Activated naive CD8-positive, alpha-beta T cell treated with anti-CD3 and anti-CD28 coated beads, Interleukin-2, amount 50 U/mL, for 24 hours (primary cell): ENCODE measurements around the gene CAPN5.
"Not testable (repeated sequence)": the region's sequence is repeated elsewhere in the genome, so short reads cannot be mapped to it uniquely, and the experiment has no call there.

Source experiments
- ATAC-seq: fragments of 150-1000 bp; cut with Tn5 transposase; one replicate; pipeline ENCODE4 v1.10.0; 2021
- DNase-seq: peaks from one replicate; pipeline ENCODE4 v3.0.0; 2021
- H3K27ac Mint-ChIP-seq: one replicate; pipeline ENCODE4 v1.8.0; 2021; ENCODE audit warnings: mild to moderate bottlenecking, mixed read lengths
- H3K27me3 Mint-ChIP-seq: one replicate; pipeline ENCODE4 v1.8.0; 2021; ENCODE audit warnings: mixed read lengths
- H3K36me3 Mint-ChIP-seq: one replicate; pipeline ENCODE4 v1.8.0; 2021; ENCODE audit warnings: low read depth, mixed read lengths
- H3K4me1 Mint-ChIP-seq: one replicate; pipeline ENCODE4 v1.8.0; 2021; ENCODE audit warnings: mixed read lengths
- H3K4me3 Mint-ChIP-seq: one replicate; pipeline ENCODE4 v1.8.0; 2021; ENCODE audit warnings: mild to moderate bottlenecking, moderate library complexity, mixed read lengths
- H3K9me3 Mint-ChIP-seq: one replicate; pipeline ENCODE4 v1.8.0; 2021; ENCODE audit warnings: mixed read lengths

Gene CAPN5

DNA sequence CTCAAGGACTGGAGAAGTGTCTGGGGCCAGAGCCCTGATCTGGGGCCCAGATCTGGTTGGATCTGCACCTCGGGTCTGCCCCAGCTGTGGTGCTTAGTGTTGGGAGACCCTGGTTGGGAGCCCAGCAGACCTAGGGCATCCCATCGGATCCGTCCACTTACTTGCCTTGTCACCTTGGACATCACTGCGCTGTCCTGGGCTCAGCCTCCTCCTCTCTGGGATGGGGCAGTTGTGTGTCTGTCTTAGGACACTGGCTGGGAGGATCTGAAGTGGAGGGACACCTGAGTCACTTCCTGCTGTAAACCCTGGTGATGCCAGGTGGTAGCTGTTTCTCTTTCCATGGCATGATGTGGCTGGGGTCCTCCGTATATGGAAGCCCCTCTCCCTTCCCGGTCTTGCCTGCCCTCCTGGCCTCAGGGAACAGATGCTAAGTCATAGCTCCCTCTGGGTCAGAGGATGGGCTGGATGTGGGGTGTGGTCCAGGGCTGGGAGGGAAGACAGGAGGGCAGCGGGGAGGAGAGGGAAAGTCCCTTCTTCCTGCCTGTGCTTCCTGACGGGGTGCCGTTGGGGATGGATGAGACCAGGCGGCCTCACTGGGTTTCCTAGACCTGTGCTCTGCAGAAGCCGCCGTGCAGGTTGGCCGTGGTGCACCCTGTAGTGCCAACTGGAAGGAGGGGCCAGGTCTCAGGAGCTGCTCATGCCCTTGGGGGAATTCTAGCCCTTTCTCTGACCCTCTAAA, 23.8 kb downstream of the CAPN5 start:
- no peaks in the 10 kb centered on the region for H3K9me3 Mint-ChIP-seq
- peaks cover 2% of the 10 kb centered on the region for H3K4me1 Mint-ChIP-seq
- no peak overlapping the region for H3K4me3 Mint-ChIP-seq
- ATAC-seq, result no peak
- no peak overlapping the region for H3K27ac Mint-ChIP-seq
- DNase-seq, result no peak
- no peaks in the 10 kb centered on the region for H3K27me3 Mint-ChIP-seq
- no peaks in the 10 kb centered on the region for H3K36me3 Mint-ChIP-seq

DNA sequence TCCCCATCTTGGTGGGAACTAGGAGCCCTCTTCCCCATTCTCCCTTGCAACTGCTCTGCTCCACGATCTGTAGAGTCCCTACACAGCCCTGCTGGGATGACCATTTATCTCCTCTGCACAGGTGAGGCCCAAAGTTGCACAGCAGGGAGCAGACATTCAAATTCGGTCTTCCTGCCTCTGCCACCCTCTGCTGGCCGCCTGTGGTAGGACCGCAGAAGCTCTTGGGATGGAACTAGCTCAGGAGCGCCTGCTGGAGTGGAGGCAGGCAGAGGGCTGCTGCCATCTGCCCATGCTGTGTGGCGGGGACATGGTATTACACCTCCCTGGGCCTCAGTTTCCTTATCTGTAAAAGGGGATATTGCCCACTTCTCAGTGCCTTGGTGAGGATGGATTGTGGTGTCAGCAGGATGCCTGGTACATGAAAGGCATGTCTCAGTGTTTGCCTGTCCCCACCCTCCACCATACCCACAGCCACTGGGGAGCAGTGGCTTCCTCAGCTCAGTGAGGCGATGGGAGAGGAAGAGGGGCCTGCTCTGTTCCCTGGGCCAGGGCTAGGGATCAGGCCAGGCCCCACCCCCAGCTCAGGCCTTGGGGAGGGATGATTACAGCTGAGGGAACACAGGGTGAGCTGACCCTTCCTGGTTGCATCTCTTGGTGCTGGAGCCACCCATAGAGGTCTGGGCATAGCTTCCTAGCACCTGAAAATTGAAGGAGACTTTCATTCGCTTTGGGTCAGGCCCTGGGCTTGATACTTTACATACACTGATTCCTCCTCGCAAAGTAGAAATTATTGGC, 24.6 kb downstream of the CAPN5 start:
- Mint-ChIP-seq H3K27ac (no peak overlapping the region), H3K4me1 (peaks cover 2% of the 10 kb centered on the region), H3K36me3 (no peaks in the 10 kb centered on the region), H3K27me3 (no peaks in the 10 kb centered on the region), H3K9me3 (no peaks in the 10 kb centered on the region), H3K4me3 (no peak overlapping the region)
- DNase-seq (peak; percentile 83), ATAC-seq (peak; percentile 82)

DNA sequence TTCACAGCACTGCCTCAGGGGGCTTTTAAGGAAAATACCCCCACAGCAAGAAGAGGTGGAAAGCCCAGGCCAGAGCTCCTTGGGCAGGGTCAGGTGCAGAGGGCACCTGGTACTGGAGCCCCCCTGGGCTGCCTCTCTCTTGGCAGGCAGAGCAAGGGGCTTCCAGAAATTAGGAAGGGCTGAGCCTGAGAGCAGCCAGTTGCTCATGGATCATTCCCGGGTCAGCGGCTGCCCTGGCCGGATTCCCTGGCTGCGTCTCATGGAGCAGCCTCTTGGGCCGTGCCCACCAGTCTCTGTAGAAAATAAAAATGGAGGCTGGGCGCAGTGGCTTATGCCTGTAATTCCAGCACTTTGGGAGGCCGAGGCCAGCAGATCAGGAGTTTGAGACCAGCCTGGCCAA, 25.6 kb downstream of the CAPN5 start:
- Mint-ChIP-seq H3K4me1 (peaks cover 2% of the 10 kb centered on the region), H3K9me3 (no peaks in the 10 kb centered on the region), H3K27me3 (no peaks in the 10 kb centered on the region), H3K27ac (no peak overlapping the region), H3K36me3 (no peaks in the 10 kb centered on the region), H3K4me3 (no peak overlapping the region)
- no peak for ATAC-seq
- no peak for DNase-seq

DNA sequence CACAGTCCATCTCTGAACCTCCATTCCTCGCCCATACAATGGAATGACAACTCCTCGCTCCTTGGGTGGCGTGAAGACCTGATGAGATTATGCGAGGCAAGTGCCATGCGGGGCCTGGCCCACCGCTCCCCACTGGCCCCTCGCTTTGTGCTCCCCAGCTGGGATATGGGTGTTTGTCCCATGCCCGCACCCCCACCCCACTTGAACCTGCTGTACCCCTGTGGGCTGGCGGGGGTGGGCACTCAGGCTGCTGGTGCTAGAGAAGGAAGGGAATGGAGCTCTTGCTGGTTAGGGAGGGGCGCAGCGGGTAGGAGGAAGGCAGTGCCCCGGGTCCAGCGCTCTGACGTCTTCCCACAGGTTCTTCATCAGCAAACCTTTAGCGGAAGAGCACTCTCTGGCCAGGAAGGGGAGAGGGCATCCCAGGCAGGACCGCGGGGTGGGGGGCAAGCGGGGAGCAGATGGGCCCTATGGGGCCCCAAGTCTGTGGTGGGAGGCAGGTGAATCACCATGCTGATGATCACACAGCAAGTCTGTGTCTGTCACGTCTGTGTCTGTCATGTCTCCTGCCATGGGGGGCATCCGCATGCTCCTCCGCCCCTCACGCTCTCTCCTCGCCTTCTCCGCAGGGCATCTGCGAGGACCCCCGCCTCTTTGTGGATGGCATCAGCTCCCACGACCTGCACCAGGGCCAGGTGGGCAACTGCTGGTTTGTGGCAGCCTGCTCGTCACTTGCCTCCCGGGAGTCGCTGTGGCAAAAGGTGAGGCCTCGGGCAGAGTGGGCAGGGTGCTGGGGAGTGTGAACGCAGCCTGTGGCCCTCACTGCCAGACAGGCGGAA, 26.5 kb downstream of the CAPN5 start:
- no peak for ATAC-seq
- Mint-ChIP-seq H3K27ac (no peak overlapping the region), H3K36me3 (no peaks in the 10 kb centered on the region), H3K4me1 (peaks cover 2% of the 10 kb centered on the region), H3K27me3 (no peaks in the 10 kb centered on the region), H3K4me3 (no peak overlapping the region), H3K9me3 (no peaks in the 10 kb centered on the region)
- no peak for DNase-seq

DNA sequence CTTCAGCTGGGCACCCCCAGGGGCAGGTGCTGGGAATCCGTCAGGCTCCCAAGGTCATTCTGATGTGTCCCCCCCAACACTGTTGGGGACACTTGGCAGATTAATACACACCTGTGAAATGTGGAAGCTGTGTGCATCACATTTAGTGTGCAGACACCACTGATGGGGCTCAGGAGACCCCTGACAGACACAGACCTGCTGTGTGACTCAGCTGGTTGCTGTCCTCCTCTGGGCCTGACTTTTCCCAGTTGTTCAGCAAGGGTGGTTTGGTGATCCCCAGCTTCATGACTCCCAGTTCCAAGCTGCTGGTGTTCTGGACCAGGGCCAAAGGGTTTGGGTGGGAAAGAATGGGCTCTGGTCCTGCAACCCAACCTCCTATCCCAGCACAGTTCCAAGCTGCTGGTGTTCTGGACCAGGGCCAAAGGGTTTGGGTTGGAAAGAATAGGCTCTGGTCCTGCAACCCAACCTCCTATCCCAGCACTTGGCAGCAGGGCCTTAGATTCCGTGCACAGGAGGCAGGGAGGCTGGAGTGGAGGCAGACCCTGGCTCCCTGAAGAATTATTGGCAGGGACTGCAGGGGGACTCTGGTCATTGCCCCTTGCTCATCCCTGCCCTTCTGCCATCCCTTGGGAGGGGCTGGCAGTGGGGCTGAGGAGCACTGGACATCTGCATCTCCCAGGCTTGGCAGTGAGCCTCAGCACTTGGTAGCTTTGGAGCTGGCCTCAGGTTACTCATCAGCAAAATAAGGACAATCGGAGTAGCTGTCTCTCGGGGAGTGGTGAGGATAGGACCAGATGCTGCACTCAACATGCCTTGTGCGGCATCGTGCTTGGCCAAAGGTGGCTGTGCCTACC, 27.4 kb downstream of the CAPN5 start:
- DNase-seq, result no peak
- Mint-ChIP-seq H3K4me3 (no peak overlapping the region), H3K4me1 (peaks cover 2% of the 10 kb centered on the region), H3K36me3 (no peaks in the 10 kb centered on the region), H3K9me3 (no peaks in the 10 kb centered on the region), H3K27ac (no peak overlapping the region), H3K27me3 (no peaks in the 10 kb centered on the region)
- no peak for ATAC-seq

DNA sequence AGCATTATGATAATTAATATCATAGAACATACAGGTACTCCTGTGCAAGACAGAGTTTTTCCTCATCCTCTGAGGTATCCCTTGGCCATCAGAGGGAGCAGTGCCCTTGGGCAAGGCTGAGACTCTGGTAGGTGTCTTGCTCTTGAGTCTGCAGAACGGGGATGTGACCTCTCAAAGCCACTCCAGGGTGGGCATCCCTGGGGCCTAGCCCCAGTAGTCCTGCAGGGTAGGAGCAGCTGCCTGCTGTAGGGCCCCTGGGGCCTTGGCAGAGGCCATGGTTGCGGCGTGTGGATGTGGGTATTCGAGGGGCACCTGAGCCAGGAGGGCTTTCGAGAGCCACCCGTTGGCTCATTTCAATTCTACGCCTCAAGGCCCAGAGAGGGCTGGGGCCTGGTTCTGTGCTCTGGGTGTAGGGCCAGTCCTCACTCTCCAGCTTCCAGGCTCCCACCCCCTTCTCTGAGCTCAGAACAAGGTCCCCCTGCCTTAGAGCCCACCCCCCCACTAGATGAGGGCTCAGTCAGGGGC, 28.1 kb downstream of the CAPN5 start:
- Mint-ChIP-seq H3K36me3 (no peaks in the 10 kb centered on the region), H3K27ac (no peak overlapping the region), H3K4me3 (no peak overlapping the region), H3K4me1 (peaks cover 2% of the 10 kb centered on the region), H3K27me3 (no peaks in the 10 kb centered on the region), H3K9me3 (no peaks in the 10 kb centered on the region)
- no peak for ATAC-seq
- DNase-seq, result no peak

DNA sequence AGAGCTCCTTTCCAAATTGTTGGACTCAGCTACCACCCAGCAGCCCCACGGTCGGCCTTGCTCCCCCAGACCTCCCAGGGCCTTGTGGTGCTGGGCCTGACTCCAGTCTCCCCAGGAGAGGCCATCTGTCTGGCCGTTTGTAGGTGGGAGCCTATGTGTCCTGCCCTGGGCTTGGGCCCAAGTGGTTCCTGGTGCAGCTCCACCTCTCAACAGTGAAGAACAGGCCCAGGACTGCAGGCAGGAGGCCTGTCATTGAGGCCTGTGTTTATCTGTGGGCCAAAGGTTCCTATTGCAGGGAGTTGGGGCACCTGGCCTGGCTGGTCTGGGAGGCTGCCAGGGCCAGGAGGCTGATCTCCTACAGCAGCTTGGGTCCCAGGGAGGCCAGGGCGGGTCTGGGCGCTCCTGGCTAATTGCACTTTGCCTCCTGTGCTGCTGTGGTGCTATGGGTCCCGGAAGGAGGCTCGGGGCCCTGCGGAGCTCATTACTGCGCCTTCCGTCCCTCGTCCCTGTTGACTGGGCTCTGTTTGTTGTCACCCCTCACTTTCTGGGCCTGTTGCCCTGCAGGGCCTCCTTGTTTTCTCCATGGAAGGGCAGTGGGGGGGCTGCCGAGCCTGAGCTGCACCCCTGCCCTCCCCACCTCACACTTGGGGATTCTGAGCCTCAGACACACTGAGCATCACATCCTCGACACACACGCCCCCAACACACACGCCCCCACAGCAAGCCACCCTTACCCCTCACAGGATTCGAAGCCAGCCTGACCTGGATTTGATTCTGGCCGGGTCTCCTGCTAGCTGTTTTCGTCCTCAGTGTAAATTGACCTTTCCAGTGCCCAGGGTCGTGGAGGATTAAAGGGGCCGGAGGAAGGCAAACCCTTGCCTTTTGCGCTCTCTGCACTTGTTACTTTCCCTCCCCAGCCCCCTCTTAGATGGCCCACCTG, 29.1 kb downstream of the CAPN5 start:
- H3K27me3 Mint-ChIP-seq, result no peaks in the 10 kb centered on the region
- H3K4me1 Mint-ChIP-seq, result peaks cover 2% of the 10 kb centered on the region
- DNase-seq, result no peak
- no peak overlapping the region for H3K27ac Mint-ChIP-seq
- no peaks in the 10 kb centered on the region for H3K9me3 Mint-ChIP-seq
- no peaks in the 10 kb centered on the region for H3K36me3 Mint-ChIP-seq
- no peak for ATAC-seq
- H3K4me3 Mint-ChIP-seq, result no peak overlapping the region

DNA sequence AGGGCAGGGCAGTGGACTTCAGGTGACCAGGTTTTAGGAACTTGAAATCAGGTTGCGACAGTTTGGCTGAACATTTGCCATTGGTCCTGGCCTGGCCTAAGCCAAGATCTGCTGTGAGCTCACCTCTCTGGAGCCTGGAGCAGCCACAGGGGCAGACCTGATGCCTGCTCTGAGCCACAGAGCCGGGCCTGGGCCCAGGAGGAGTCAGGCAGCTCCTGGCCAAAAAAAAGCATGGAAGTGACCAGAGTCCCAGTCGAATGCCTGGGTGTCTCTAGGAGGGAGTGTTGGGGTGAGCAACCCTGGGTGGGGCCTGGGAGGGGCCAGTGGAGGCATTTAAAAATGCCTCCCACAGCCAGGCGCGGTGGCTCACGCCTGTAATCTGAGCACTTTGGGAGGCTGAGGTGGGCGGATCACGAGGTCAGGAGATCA, 29.8 kb downstream of the CAPN5 start:
- H3K27me3 Mint-ChIP-seq, result no peaks in the 10 kb centered on the region
- H3K4me1 Mint-ChIP-seq, result no peaks in the 10 kb centered on the region
- no peak for DNase-seq
- H3K36me3 Mint-ChIP-seq, result no peaks in the 10 kb centered on the region
- no peak for ATAC-seq
- H3K27ac Mint-ChIP-seq, result no peak overlapping the region
- no peaks in the 10 kb centered on the region for H3K9me3 Mint-ChIP-seq
- no peak overlapping the region for H3K4me3 Mint-ChIP-seq

DNA sequence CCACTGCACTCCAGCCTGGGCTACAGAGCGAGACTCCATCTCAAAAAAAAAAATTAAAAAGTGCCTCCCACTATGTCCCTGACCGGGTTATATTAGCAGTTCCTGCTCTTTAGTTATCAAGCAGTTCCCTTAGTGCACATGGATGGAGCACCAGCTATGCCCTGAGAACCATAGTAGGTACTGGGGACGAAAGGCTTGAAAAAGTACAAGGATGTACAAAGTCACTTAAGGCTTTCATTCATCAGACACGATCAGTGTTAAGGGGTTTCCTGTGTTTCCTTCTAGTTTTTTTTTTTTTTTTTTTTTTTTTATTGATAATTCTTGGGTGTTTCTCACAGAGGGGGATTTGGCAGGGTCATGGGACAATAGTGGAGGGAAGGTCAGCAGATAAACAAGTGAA, 30.4 kb downstream of the CAPN5 start:
- not testable (repeated sequence) for ATAC-seq, H3K4me3 Mint-ChIP-seq, H3K36me3 Mint-ChIP-seq, H3K27ac Mint-ChIP-seq, H3K9me3 Mint-ChIP-seq, H3K27me3 Mint-ChIP-seq, DNase-seq, H3K4me1 Mint-ChIP-seq

DNA sequence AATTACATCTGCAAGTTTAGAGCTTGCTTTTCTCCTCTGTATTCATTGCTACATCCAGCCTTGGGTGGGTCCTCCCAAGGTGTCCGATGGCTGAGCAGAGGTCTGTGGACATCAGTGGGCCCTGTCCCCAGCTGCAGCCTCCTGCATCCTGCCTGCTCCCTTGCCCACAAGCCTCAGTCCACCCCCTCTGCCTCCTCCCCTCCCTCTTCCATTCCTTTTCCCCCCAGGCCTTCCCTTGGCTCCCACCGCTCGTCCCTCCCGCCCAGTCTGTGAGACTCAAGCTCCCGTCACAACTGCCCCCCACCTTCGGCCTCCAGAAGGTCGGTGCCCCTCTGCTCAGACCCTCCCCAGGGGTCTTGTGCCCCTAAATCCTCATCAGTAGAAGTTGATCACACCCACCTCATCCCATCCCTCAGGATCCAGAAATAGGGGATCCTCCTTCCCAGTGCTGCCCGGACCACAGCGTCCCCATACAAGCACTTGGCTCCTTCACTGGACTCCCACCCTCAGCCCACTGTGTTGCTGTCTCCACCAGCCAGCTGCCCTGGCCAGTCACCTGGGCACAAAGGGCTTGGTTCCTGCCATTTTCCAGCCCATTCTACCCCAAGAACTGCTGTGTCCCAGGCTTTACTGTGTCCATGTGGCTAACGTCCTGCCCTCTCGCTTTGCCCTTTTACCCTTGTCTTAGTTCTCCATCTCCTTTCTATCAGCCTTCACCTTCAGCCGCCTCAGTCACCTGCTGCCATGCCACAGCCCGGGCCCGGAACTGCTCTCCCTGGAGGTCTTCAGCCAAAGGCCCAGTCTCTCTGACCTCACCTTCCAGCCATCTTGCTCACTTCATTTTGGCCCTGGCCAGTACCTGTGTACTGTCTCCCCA, 33.6 kb downstream of the CAPN5 start:
- Mint-ChIP-seq H3K36me3 (no peaks in the 10 kb centered on the region), H3K27ac (no peak overlapping the region), H3K9me3 (no peaks in the 10 kb centered on the region), H3K4me3 (no peak overlapping the region), H3K27me3 (no peaks in the 10 kb centered on the region), H3K4me1 (no peaks in the 10 kb centered on the region)
- ATAC-seq (no peak), DNase-seq (no peak)

DNA sequence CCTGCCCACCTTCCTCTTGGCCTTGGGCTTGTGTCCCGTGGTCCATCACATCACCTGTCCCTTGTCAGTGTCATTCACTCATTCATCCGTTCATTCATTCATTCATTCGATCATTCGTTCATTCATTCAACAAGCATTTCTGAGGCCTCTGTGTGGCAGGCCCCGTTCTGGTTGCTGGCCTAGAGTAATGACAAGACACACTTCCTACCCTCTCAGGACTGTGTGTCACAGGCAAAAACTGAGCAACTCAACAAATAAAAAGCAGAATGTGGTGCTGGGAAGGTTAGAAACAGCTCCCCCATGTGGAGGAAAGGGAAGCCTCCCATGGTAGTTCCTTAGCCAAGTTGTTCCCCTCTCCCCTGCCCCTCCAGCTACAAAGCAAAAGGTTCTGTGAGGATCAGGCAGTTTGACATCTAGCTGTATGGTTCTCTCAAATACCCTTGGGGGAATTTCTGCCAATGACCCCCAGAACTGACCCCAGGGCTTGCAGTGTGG, 34.3 kb downstream of the CAPN5 start:
- DNase-seq (no peak), ATAC-seq (no peak)
- no peaks in the 10 kb centered on the region for H3K9me3 Mint-ChIP-seq
- no peaks in the 10 kb centered on the region for H3K36me3 Mint-ChIP-seq
- H3K27ac Mint-ChIP-seq, result no peak overlapping the region
- H3K4me3 Mint-ChIP-seq, result no peak overlapping the region
- H3K27me3 Mint-ChIP-seq, result no peaks in the 10 kb centered on the region
- no peaks in the 10 kb centered on the region for H3K4me1 Mint-ChIP-seq
